DMS53 treated with DMSO at 0.1 percent for 48 hours (cell line): Measurements from ENCODE around the gene ATP13A1.
"Not testable (repeated sequence)": the region's sequence is repeated elsewhere in the genome, so short reads cannot be mapped to it uniquely, and the experiment has no call there.

Experiments used
- DNase-seq: peaks from one replicate; lab custom pipeline; 2025; ENCODE audit not compliant: unreplicated experiment; lab: John Stamatoyannopoulos, UW

The ATP13A1 gene

DNA sequence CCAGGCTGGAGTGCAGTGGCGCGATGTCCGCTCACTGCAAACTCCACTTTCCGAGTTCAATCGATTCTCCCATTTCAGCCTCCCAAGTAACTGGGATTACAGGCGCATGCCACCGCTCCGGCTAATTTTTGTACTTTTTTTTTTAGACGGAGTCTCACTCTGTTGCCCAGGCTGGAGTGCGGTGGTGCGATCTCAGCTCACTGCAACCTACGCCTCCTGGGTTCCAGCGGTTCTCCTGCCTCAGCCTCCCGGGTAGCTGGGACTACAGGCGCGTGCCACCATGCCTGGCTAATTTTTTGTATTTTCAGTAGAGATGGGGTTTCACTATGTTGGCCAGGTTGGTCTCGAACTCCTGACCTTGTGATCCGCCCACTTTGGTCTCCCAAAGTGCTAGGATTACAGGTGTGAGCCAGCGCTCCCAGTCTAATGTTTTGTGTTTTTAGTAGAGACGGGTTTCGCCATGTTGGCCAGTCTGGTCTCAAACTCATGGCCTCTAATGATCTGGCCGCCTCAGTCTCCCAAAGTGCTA, 2.0 kb upstream of the ATP13A1 start:
- not testable (repeated sequence) for DNase-seq

GRCh38 chr19:19662871-19663255, 613 bp downstream of the ATP13A1 start:
- no peak for DNase-seq

DNA sequence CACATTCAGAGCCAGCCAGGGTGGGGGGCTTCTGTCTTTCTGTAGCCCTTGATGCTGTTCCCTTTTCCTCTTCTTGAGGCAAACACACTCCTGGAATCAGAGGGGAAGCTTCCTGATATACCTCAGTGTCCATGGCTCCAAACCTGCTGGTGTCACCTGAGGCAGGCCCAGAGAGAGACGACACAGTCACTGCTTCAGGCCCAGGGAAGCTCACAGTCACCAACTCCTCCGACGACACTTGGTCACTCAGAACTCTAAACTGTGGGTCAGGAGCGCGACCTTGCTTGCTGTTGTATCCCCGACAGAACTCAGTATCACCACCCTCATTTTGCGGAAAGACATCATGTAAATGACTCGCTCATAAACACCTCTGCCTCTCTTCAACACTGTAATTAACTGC, 1.1 kb downstream of the ATP13A1 start:
- DNase-seq: no peak

DNA sequence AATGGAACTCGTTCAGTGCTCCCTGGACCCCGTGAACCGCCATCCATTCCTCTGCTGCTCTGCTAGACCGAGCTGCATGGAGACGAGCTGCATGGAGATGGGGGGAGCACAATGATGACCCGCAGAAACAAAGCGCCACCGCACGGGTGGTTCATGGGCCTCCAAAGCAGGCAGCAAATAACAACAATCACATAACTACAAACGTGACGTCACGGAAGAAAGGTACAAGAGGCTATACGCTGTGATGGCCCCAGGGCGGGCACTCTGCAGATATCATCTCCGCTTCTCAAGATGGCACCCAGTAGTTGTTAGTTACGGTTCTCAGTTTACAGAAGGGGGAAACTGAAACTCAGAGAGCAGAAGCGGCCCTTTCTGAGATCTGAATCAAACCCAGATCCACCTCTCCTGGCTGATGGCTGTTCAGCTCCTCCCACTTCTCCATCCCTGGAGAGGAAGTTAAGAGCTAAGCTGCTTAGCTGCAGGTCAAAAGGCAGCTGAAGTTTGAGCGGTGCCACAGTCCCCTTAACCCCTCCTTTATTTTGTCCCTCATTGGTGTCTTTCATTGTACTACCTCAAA, 1.7 kb downstream of the ATP13A1 start:
- no peak for DNase-seq

- no peak for DNase-seq
Measured at GRCh38 chr19:19661141-19661674, 2.3 kb downstream of the ATP13A1 start.

DNA sequence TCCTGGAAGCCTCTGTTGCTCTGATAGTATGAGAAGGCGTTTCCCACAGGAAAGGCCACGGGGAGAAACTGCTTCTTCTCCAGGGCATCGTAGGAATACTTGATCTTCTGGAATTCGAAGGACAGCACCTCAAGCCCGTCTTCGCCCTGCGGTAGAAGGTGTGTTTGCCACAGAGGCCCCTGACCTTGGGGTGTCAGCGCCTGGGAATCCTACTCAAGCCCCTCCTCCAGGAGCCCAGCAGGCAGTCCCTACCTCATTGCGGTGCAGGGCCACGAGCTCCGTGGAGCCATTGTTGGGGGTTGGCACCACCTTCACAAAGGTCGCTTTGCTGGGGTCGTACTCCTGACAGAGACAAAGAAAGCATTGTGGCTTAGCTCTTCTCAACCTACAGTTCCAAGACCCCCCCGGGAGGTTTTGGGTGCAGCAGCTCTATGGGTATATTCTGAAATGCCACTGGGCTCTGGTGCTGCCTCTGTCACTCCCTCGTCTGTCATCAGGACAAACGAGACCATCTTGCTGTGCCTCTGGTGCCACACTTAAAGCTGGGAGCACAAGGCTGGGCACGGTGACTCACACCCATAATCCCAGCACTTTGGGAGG, 3.7 kb downstream of the ATP13A1 start:
- DNase-seq: no peak

DNA sequence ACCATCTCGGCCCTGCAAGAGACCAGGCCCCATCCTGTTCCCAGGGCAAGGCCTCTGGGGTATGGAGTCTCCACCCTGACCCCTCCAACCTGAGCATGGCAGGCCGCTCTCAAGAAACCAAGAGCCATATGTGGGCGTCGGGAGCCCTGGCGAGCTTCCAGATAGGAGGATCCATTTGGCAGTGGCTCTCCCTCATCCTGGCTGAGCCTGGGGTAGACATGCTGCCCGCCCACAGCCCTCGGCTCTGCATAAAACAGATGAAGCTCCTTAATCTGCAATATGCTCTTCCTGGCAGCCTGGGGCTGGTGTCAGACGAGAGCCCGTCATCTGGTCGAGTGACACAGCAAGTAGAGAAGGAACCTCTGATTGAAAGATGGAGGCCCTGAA, 6.1 kb downstream of the ATP13A1 start:
- DNase-seq: no peak

DNA sequence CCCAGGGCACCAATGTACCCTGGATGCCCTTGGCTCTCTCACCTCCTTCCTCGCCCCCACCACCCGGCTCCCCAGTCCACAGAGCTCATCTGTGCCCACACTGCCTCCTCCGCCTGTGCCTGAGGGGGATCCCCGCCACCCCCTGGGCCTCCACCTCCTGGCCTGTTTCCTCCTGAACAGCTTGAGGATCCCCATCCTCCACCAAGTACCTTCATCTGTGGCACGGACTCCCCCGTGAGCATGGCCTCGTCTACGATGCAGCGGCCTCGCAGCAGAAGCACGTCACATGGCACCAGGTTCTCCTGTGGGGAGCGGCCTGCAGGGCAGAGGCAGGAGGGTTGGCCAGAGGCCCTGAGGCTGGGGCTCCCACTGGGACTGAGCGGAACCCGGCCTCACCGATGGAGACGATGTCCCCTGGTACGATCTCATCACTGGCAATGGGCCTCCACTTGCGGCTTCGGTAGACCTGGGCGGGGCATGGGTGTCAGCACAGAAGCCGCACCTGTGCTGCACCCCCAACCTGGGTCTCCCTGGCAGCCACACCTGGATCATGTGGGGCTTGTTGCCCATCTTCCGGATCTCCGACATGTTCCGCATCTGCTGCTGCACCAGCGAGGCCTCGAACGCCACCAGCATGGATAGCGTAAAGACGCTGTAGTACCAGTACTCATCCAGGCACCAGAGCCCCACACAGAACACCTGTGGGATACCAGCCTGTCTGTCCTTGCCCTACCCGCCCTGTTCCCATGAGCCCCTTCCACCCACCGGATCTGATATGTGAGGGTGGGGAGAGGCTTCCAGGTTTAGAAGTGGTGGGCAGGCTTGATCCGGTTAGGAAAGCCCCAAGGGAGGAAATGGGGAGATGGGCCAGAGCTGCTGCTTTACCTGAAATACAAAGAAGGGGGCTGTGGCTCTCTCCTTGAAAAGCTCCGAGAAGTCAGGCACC, 6.8 kb downstream of the ATP13A1 start:
- DNase-seq: no peak

DNA sequence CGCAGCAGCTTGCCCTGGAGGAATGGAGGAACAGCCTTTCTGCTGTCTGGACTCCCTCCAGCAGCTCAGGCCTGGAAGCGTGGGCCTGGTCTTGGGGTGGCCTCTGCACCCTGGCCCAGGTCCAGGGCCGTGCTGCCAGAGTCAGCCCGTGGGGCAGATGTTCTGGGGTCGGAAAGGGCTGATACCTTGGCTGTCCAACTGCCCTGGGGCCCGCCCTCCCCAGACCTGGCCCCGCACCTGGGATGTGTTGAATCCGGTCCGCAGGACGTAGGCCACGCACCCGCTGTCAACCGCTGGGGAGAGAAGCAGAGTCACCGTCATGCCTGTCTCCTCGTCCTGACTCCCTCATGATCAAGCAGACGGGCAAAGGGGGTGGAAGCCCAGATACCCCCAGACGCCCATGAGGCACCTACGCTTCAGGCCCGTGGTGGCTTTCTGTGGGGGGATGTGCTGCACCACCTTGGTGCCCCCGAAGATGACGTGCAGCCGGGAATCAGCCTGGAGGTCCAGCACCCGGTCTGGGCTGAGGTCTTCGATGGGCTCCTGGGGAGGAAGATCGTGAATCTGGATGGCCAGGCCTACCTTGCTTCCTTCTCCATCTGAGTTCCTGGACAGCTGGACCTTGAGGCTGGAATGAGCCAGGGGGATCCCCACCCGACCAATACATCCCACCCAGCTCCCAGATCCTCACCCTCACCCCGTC, 7.7 kb downstream of the ATP13A1 start:
- DNase-seq: no peak

- no peak for DNase-seq
Measured at GRCh38 chr19:19655051-19655594, 8.4 kb downstream of the ATP13A1 start.

DNA sequence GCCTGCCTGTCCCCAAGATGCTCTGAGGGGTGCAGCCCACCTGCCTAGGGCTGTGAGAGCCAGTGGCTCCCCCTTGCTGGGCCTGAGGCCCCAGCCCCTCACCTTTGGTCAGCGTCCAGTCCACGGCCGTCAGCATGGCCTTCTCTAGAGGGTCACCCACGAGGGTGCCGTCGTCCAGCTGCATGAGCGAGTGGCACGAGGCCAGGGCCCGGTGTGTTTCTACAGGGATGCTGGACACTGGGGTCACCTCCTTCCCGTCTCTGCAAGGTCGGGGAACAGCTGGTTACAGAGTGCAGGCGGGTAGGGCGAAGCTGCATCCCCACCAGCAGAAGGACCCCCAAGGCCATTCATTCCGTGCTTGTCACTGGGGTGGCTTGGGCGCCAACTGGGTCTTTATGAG, 9.0 kb downstream of the ATP13A1 start:
- DNase-seq: no peak

DNA sequence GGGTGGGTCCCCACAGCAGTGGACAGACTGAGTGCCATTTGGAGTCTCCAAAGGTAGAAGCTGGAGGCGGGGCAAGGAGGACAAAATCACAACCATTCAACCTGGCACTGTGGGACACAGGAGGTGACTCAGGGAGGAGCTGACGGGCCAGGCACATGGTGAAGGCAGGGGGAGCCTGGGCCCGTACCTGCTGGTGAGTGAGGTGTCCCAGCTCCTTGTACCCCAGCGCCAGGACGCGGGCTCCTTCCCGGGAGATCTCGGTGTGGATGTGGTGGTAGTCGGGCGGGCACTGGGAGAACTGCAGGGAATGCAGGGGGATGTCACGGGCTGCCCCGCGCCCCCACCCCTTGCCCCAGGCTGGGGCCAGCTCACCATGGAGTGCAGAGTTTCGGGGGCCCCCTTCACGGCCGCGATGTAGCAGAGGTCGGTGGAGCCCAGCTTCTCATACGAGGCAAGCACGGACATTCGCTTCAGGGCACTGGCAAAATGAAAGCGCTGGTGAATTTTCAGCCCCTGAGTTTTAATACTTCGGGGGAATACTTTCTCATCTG, 9.8 kb downstream of the ATP13A1 start:
- no peak for DNase-seq

- no peak for DNase-seq
Measured at GRCh38 chr19:19652482-19653295, 10.8 kb downstream of the ATP13A1 start.

- DNase-seq: no peak
Measured at GRCh38 chr19:19651076-19651475, 12.4 kb downstream of the ATP13A1 start.

DNA sequence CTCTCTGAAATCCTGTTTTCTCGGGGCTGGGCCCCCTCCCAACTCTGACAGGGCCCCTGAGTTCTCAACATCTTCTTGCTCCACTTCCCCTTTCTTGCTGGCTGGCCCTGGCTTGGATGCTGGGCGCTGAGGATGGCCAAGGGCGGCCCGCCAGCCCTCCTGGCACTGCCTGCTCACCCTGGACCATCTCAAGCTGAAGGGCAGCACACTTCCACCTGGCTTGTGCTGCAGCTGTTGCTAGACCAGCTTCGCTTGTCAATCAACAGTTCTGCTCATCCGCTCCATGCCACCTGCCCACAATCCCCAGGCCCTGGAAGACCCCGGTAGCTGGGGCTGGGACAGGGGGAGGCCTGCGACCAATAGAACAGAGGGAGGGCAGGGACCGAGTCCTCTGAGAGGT, 13.1 kb downstream of the ATP13A1 start:
- no peak for DNase-seq

DNA sequence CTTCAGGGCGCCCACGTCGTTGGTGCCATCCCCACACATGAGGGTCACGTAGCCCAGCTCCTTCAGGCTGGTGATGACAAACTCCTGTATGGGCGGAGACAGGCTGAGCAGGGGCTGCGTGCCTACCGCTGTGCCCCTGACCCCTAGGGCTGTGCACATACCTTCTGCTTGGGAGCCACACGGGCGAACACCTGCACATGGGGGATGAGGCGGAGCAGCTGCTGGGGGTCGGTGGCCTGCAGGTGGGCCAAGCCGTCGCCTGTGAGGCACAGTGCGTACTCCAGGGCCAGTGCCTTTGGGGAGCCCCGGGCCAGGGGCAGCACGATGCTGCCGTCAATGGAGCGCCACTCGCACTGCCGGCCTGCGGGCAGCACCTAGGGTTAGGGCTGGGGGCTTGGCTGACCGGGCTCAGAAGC, 13.9 kb downstream of the ATP13A1 start:
- DNase-seq: no peak

GRCh38 chr19:19649155-19649554, 14.3 kb downstream of the ATP13A1 start:
- DNase-seq: no peak

DNA sequence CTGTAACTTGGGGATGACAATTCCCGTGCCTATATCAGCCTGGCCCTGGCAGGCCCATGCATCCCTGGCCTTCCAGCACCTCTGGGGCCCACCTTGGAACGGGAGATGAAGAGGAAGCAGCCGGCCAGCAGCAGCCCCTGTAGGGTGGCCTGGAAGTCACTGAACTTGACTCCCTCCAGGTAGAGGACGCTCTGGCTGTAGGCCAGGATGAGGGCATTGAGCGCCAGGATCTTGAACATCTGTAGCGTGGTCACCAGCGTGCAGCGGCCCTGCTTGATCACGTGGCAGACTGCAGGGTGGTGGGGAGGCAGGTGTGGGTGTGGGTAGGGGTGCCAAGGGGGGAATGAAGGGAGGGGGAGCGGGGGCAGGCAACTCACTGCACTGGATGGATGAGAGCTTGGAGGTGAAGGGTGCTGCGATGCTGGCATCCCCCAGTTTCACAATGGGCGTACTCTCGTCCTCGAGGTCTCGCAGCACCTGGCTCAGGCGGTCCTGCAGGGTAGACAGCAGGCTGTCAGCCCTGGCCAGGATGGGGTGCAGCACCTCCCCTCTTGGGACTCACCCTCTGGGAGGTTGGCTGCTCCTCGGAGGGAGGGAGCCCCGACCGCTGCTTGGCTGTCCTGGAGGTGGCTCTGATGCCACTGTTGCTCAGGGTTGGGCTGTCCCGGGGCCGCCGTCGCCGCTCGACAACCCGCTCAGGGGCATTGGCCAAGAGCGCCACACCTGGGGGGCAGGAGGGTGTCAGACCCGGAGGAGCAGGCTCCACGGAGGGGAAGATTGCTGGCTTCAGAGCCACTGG, 16.2 kb downstream of the ATP13A1 start:
- no peak for DNase-seq
